Heart left ventricle (tissue), 16 donors: ENCODE results near the gene DMRTC1. TPM values are rescaled to one million over a fixed set of nuclear protein-coding genes. Genes with fewer than 3 reads are reported as not detected.
"Not testable (repeated sequence)": the region's sequence is repeated elsewhere in the genome, so short reads cannot be mapped to it uniquely, and the experiment has no call there.

Experiments
- ATAC-seq, 4 donors: fragments of 200-7000 bp; cut with Tn5 transposase; one replicate each; pipeline ENCODE4 v1.9.1; 2020 to 2022; ENCODE audit warnings: moderate library complexity in 4 of 4, mild to moderate bottlenecking in 3 of 4, moderate number of reproducible peaks in 1 of 4
- DNase-seq, 5 donors: peaks; one replicate each; pipeline ENCODE4 v3.0.0-alpha.2; 2020
- H3K27ac ChIP-seq, 12 donors: fragments of 200-600 bp; sonication (generic) in 4 of 12; one replicate each; pipeline versions ENCODE4 v1.5.0 to v1.8.0; 2016 to 2022; ENCODE audit warnings: mild to moderate bottlenecking in 2 of 12
- H3K27me3 ChIP-seq, 9 donors: fragments of 200-600 bp; sonication (generic) in 2 of 9; one replicate each; pipeline versions ENCODE4 v1.5.1 to v1.8.0; 2016 to 2022; ENCODE audit warnings: mild to moderate bottlenecking in 3 of 9
- H3K36me3 ChIP-seq, 9 donors: fragments of 200-600 bp; sonication (generic) in 2 of 9; one replicate each; pipeline versions ENCODE4 v1.5.0 to v1.8.0; 2018 to 2022; ENCODE audit warnings: mild to moderate bottlenecking in 2 of 9
- H3K4me1 ChIP-seq, 12 donors: fragments of 200-600 bp; sonication (generic) in 4 of 12; one replicate each; pipeline versions ENCODE4 v1.5.0 to v1.8.0; 2016 to 2022; ENCODE audit warnings: mild to moderate bottlenecking in 3 of 12
- H3K4me3 ChIP-seq, 12 donors: fragments of 200-600 bp; sonication (generic) in 4 of 12; one replicate each; pipeline versions ENCODE4 v1.5.0 to v1.8.0; 2017 to 2022; ENCODE audit warnings: mild to moderate bottlenecking in 9 of 12, moderate library complexity in 4 of 12
- H3K9me3 ChIP-seq, 12 donors: fragments of 200-600 bp; sonication (generic) in 4 of 12; one replicate each; pipeline versions ENCODE4 v1.5.0 to v1.8.0; 2016 to 2022; ENCODE audit warnings: mild to moderate bottlenecking in 1 of 12
- WGBS, 4 donors: extraction: QIAGEN DNeasy Blood & Tissue Kit in 2 of 4; methylation state at CpG; one replicate each; pipeline versions ENCODE4 v1.1.5 to v1.1.7; 2013 to 2018; 5-methylcytosine and 5-hydroxymethylcytosine counted together
- intact Hi-C, 10 donors: fragments of 100-400 bp; cut with DNase I; formaldehyde crosslinking; loops; one replicate each; pipeline versions ENCODE4 v1.11.1 to v1.14.2; 2022
- polyA plus RNA-seq, 2 donors: library from polyadenylated mRNA; stranded (reverse); fragments of 200-250 nt; gene quantifications; one replicate each; pipeline ENCODE4 v1.2.3, GENCODE V29; 2013
- total RNA-seq, 9 donors: library from RNA; depleted of rRNA in 2 of 9; stranded (reverse); fragments of >200 nt in 2 of 9; fragmentation: NEBNext Ultra II Directional in 3 of 9; extraction: Animal tissue kit (Norgen Biotek cat#: 25700) in 3 of 9; gene quantifications; one replicate each; pipeline versions ENCODE4 v1.1.0 to v1.2.4, GENCODE V29; 2016 to 2023
- donor health status: ischemic (EF 13 %, LVEDD 7.1; RV severe dilation, severe dysfunction).
- donor health status: healthy with polysubstance abuse.
- donor health status: DM: no; HTN: yes; CAD: no.
- donor health status: DM: no; HTN: no; CAD: no.
- donor health status: ischemic (EF 25% LVEDD 6.9; RV normal size, moderate dysfunction).
- donor health status: ischemic (EF 25% LVEDD 5.7; RV mildly dilated, moderate dysfunction).
- donor health status: healthy.
- donor health status: DM: yes; HTN: yes; CAD: no.
- donor health status: ischemic (EF 35%, LVEDD 5.7; RV mildly dilated, moderate dysfunction).
- donor health status: nonischemic (EF 11% LVEDD 7.7; RV severe dilation, severe dysfunction).
- donor health status: DM: yes; HTN: yes; CAD: no.
- donor health status: PGD.
- donor health status: ischemic (EF 29% LVEDD 5.4; RV normal size, mild dysfunction).
- donor health status: nonischemic (EF 23%, LVEDD 6.1; RV moderate dilation, normal function).

DMRTC1 gene
- total and polyA plus RNA-seq, 11 donors = not detected

DNA sequence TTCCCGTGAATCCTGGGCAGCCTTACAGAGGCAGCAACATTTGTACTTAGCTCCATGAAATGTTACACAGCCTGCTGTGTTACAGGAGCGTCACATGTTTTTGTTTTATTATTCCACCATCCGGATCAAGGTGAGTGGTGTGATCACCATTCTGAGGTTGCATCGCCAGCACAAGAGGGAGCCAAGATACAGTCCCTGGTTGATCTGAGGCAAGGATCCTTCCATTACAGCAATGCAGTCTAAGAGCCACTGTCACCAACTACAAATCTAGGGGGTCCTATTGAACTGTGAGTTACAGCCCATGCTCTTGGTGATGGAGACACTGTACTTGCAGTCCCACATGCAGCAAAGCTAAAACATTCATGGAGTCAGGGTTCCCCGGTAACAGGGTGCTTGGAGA lies 27.5 kb downstream of the DMRTC1 start:
- H3K4me3 ChIP-seq, H3K27me3 ChIP-seq, ATAC-seq, H3K27ac ChIP-seq, H3K4me1 ChIP-seq, H3K36me3 ChIP-seq, DNase-seq, intact Hi-C loops, H3K9me3 ChIP-seq: not testable (repeated sequence)
- 76 to 90% (median 84%) methylated on average over 2 to 3 of the region's 5 CpGs for WGBS, 4 donors

- H3K27me3 ChIP-seq, H3K4me1 ChIP-seq, DNase-seq, ATAC-seq, H3K4me3 ChIP-seq, H3K36me3 ChIP-seq, intact Hi-C loops, H3K9me3 ChIP-seq, H3K27ac ChIP-seq: not testable (repeated sequence)
- no CpG with 5 or more reads among the region's 13 CpGs for WGBS, 4 donors
Observed at GRCh38 chrX:72912315-72912714, 31.3 kb downstream of the DMRTC1 start, which contains the start of gene FAM236C. TSS of gene FAM236C (plus strand) at chrX:72912615. CDS start at chrX:72912715, 100 bp downstream.

DNA sequence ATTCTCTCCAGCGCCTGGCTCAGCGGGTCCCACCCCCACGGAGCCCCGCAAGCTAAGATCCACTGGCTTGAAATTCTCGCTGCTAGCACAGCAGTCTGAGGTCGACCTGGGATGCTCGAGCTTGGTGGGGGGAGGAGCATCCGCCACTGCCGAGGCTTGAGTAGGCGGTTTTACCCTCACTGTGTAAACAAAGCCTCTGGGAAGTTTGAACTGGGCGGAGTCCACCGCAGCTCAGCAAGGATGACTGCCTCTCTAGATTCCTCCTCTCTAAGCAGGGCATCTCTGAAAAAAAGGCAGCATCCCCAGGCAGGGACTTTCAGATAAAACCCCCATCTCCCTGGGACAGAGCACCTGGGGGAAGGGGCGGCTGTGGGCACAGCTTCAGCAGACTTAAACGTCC lies 53.9 kb downstream of the DMRTC1 start:
- intact Hi-C loops, H3K27ac ChIP-seq, ATAC-seq, H3K9me3 ChIP-seq, DNase-seq, H3K4me1 ChIP-seq, H3K4me3 ChIP-seq, H3K36me3 ChIP-seq, H3K27me3 ChIP-seq: not testable (repeated sequence)
- WGBS, 4 donors = no CpG with 5 or more reads among the region's 14 CpGs

DNA sequence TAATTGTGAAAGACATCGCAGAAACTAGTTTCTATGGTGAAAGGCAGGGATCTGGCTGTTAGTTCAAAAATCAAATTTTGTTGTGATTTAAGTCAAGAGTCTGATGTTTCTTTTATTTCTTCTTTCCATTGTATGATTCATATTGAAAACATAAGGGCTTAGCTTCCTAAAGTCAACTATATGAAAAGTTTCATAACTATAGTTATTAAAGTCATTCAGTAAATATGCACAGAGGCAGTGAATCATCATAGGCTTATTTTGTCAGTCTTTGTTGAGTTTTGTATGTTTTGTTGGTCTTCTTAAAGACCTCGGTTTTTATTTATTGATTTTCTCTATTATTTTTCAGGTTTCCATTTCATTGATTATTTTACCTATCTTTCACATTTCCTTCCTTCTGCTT lies 60.7 kb downstream of the DMRTC1 start:
- ATAC-seq, H3K4me1 ChIP-seq, H3K4me3 ChIP-seq, DNase-seq, H3K27ac ChIP-seq, H3K9me3 ChIP-seq, H3K36me3 ChIP-seq, intact Hi-C loops, H3K27me3 ChIP-seq: not testable (repeated sequence)
- WGBS, 4 donors = no CpG with 5 or more reads among the region's 2 CpGs

DNA sequence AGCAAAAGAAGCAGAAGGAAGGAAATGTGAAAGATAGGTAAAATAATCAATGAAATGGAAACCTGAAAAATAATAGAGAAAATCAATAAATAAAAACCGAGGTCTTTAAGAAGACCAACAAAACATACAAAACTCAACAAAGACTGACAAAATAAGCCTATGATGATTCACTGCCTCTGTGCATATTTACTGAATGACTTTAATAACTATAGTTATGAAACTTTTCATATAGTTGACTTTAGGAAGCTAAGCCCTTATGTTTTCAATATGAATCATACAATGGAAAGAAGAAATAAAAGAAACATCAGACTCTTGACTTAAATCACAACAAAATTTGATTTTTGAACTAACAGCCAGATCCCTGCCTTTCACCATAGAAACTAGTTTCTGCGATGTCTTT lies 106.1 kb downstream of the DMRTC1 start:
- no CpG with 5 or more reads among the region's 2 CpGs for WGBS, 4 donors
- H3K4me1 ChIP-seq, DNase-seq, H3K4me3 ChIP-seq, H3K9me3 ChIP-seq, H3K36me3 ChIP-seq, H3K27me3 ChIP-seq, ATAC-seq, H3K27ac ChIP-seq, intact Hi-C loops: not testable (repeated sequence)

DNA sequence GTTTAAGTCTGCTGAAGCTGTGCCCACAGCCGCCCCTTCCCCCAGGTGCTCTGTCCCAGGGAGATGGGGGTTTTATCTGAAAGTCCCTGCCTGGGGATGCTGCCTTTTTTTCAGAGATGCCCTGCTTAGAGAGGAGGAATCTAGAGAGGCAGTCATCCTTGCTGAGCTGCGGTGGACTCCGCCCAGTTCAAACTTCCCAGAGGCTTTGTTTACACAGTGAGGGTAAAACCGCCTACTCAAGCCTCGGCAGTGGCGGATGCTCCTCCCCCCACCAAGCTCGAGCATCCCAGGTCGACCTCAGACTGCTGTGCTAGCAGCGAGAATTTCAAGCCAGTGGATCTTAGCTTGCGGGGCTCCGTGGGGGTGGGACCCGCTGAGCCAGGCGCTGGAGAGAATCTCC lies 112.9 kb downstream of the DMRTC1 start:
- intact Hi-C loops, H3K4me3 ChIP-seq, H3K27me3 ChIP-seq, H3K9me3 ChIP-seq, H3K4me1 ChIP-seq, H3K27ac ChIP-seq, ATAC-seq, H3K36me3 ChIP-seq, DNase-seq: not testable (repeated sequence)
- WGBS, 4 donors = no CpG with 5 or more reads among the region's 13 CpGs

Other genes with a start within 250 kb of the DMRTC1 start
- 10 to 100 TPM in 6 of 9 donors, 1 to 10 TPM in 3; 8.3 to 21.3 (median 11.0) TPM for gene PHKA1, start 229.5 kb downstream of the DMRTC1 start, total RNA-seq
- gene PHKA1, start 229.5 kb downstream of the DMRTC1 start, polyA plus RNA-seq = 1 to 10 TPM; 3.9 to 4.9 TPM
- gene DMRTC1B, start 166.9 kb downstream of the DMRTC1 start, total RNA-seq = under 1 TPM in 1 of 9 donors, not detected in 8; 0.57 TPM
- gene DMRTC1B, start 166.9 kb downstream of the DMRTC1 start, polyA plus RNA-seq = not detected
- gene FAM236B, start 161.2 kb downstream of the DMRTC1 start, total RNA-seq = not detected
- not detected for gene FAM236B, start 161.2 kb downstream of the DMRTC1 start, polyA plus RNA-seq
- not detected for gene FAM236D, start 135.6 kb downstream of the DMRTC1 start, total RNA-seq
- not detected for gene FAM236D, start 135.6 kb downstream of the DMRTC1 start, polyA plus RNA-seq
- not detected for gene FAM236C, start 31.2 kb downstream of the DMRTC1 start, total RNA-seq
- gene FAM236C, start 31.2 kb downstream of the DMRTC1 start, polyA plus RNA-seq = not detected
- gene FAM236A, start 5.6 kb downstream of the DMRTC1 start, total RNA-seq = not detected
- gene FAM236A, start 5.6 kb downstream of the DMRTC1 start, polyA plus RNA-seq = not detected
- gene PABPC1L2B, start 59.1 kb upstream of the DMRTC1 start, total RNA-seq = not detected
- gene PABPC1L2B, start 59.1 kb upstream of the DMRTC1 start, polyA plus RNA-seq = not detected
- not detected for gene PABPC1L2A, start 135.7 kb upstream of the DMRTC1 start, total RNA-seq
- gene PABPC1L2A, start 135.7 kb upstream of the DMRTC1 start, polyA plus RNA-seq = not detected